ENCODE measurements around the gene CD46.
"Not testable (repeated sequence)": the region's sequence is repeated elsewhere in the genome, so short reads cannot be mapped to it uniquely, and the experiment has no call there.

Gene CD46

DNA sequence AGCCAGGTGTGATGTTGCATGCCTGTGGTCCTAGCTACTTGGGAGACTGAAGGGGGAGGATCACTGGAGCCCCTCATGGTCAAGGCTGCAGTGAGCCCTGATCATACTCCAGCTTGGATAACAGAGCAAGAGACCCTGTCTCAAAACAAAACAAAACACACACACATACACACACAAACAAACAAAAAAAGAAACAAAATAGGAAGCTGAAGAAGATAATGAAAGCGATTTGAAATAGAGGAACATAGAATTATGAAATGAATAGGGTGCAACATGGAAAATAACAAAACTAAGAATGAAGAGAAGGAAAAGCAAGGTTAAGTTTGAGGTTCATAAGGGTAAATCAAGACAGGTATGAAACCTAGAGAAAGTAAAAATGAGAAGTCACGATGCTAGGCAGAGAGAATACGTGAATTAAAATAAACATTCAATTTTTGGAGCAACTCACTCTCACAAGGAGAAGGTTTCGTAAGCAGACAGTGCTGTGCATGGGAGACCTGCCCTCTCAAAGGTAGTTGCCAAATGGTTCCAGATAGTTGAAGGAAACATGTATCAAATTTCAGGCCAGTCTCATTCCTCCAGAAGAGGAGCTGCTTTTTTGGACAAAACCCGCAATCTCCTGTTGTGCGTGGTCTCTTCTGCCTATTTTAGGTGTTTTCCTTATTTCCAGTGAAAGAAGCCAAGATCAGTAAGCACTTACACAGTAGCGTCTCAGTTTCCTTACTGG is 3.3 kb downstream of the CD46 start:
- no peak overlapping the region for H3K27ac ChIP-seq
- TF ChIP-seq, protein P1, sequence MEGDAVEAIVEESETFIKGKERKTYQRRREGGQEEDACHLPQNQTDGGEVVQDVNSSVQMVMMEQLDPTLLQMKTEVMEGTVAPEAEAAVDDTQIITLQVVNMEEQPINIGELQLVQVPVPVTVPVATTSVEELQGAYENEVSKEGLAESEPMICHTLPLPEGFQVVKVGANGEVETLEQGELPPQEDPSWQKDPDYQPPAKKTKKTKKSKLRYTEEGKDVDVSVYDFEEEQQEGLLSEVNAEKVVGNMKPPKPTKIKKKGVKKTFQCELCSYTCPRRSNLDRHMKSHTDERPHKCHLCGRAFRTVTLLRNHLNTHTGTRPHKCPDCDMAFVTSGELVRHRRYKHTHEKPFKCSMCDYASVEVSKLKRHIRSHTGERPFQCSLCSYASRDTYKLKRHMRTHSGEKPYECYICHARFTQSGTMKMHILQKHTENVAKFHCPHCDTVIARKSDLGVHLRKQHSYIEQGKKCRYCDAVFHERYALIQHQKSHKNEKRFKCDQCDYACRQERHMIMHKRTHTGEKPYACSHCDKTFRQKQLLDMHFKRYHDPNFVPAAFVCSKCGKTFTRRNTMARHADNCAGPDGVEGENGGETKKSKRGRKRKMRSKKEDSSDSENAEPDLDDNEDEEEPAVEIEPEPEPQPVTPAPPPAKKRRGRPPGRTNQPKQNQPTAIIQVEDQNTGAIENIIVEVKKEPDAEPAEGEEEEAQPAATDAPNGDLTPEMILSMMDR (IDR thresholded peaks at IDR 0.05): no peak
- H3K4me3 ChIP-seq: no peak overlapping the region
- no peak for DNase-seq (ENCODE audit: low spot score)

DNA sequence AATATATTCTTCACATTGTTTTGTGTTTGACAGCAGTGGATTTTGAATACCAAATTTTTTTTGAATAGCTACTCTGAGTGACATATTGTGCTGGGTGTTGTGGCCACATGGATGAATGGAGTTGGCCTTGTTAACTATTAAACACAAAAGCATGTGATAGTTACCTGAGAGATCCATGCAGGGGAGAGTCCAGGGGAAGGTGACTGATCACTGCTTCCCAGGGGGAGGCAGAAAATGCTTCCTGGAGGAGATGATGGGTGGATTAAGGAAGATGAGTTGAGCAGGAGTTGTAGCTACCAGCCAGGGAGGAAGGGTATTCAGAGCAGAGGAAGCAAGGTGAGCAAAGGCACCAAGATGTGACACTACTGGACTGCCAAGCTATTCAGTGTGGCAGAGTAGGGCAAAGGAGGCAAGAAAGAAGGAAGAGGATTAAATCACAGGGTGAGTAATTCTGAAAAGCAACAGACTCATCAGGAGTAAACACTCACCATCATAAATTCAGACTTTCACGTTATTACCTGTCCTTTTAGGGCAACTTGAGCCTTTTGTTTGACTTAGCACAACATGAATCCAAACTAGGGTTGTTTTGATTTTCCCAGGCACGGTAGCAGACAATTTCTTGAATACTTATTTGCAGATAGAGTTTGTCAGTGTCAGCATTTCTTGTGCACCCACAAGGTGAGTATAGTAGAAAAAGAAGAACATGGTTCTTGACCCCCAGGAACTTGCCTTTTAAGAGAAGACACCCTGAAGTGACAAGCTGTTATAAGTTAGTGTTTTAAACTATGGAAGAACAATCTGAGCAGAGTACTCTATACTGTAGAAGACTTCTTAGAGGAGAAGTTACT is 4.2 kb downstream of the CD46 start:
- TF ChIP-seq, protein P1 (IDR thresholded peaks at IDR 0.05): no peak
- Histone ChIP-seq H3K27ac (no peak overlapping the region), H3K4me3 (no peak overlapping the region)
- no peak for DNase-seq (ENCODE audit: low spot score)

DNA sequence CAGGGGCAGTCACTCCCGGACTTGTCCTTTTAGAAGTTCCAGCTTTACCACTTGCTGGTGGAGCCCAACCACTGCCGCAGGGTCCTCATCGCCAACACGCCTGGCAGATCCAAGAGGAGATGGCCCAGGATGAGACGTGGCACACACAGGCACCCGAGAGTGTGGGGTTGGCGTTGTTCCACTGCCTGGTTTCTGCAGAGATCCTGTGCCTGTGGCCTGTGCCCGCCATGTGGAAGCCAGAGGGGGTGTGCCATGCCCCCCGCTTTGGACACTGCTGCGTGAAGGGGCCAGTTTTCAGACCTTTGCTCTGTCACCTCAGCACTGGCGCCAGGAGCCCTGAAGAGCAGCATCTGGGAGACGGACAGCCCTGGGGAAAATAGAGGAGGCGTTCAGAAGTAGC is 10.8 kb downstream of the CD46 start:
- TF ChIP-seq, protein P1 (IDR thresholded peaks at IDR 0.05): no peak
- no peak for DNase-seq (ENCODE audit: low spot score)
- no peak overlapping the region for H3K27ac ChIP-seq
- no peak overlapping the region for H3K4me3 ChIP-seq

DNA sequence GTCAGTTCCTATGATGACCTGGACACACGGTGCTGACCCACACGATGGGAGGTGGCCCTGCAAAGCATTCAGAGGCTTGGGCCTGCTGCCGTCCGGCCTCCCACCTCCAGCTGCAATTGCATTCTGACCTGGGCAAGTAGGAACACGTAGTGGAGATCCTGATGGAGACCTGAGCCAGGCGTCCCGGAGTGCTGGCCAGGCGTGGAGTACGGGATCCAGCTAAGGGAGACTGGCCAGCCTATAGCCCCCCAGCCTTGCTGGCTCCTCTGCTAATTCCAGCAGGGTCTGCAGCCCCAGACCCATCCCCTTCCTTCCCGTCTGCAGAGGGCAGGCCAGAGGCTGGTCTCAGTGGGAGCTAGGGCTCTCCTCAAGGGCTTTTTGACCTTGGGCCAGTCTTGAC is 11.2 kb downstream of the CD46 start:
- H3K4me3 ChIP-seq: no peak overlapping the region
- no peak for DNase-seq (ENCODE audit: low spot score)
- H3K27ac ChIP-seq: no peak overlapping the region
- TF ChIP-seq, protein P1 (IDR thresholded peaks at IDR 0.05): no peak

DNA sequence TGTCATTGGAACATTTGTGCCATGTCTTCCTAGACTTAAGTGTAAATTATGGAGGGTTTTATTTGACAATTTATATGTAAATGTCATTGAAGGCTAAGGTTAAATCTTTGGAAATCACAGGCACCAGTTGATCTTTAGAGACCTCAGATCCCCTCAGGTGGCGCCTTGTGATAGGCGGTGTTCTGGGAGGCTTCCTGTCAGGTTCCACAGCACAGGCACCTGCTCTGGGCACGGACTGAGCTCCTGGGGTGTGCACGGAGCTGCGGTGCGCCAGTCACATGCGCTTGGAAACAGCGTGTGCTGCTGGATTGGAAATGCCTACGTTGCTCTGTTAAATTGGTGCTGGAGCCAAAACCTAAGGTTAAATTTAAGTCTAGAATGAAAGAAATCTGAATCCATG is 12.1 kb downstream of the CD46 start:
- no peak for DNase-seq (ENCODE audit: low spot score)
- Histone ChIP-seq H3K4me3 (no peak overlapping the region), H3K27ac (no peak overlapping the region)
- TF ChIP-seq, protein P1 (IDR thresholded peaks at IDR 0.05): no peak

DNA sequence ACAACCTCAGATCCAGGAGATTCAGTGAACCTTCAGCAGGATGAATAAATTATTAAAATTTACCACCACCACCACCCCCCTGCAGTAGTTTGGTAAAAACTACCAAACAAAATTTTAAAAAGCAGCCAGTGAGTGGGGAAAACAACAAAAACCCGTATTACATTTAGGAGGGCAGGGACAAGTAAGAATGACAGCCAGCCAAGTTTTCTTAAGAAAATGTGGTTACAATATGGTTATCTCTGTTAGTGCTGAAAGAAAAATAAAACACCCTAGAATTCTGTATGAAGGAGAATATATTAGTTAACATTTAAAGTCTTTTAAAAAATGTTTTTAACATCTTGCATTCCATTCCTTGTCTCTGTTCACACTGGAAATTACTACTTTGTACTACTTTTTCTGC is 14.7 kb downstream of the CD46 start:
- Histone ChIP-seq H3K4me3 (no peak overlapping the region), H3K27ac (no peak overlapping the region)
- no peak for DNase-seq (ENCODE audit: low spot score)
- TF ChIP-seq, protein P1 (IDR thresholded peaks at IDR 0.05): no peak

DNA sequence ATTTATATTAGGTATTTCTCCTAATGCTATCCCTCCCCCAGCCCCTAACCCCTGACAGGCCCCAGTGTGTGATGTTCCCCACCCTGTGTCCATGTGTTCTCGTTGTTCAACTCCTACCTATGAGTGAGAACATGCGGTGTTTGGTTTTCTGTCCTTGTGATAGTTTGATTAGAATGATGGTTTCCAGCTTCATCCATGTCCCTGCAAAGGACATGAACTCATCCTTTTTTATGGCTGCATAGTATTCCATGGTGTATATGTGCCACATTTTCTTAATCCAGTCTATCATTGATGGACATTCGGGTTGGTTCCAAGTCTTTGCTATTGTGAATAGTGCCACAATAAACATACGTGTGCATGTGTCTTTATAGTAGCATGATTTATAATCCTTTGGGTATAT is 18.7 kb downstream of the CD46 start:
- not testable (repeated sequence) for DNase-seq (ENCODE audit: low spot score); H3K27ac ChIP-seq; H3K4me3 ChIP-seq

DNA sequence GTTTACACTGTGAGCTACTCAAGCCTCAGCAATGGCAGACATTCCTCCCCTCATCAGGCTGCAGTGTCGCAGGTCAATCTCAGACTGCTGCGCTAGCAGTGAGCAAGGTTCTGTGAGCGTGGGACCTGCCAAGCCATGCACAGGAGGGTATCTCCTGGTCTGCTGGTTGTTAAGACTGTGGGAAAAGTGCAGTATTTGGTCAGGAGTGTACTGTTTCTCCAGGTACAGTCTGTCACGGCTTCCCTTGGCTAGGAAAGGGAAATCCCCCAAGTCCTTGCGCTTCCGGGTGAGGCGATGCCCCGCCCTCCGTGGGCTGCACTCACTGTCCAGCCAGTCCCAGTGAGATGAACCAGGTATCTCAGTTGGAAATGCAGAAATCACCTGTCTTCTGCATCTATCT is 24.2 kb downstream of the CD46 start:
- not testable (repeated sequence) for DNase-seq (ENCODE audit: low spot score); H3K27ac ChIP-seq; H3K4me3 ChIP-seq

DNA sequence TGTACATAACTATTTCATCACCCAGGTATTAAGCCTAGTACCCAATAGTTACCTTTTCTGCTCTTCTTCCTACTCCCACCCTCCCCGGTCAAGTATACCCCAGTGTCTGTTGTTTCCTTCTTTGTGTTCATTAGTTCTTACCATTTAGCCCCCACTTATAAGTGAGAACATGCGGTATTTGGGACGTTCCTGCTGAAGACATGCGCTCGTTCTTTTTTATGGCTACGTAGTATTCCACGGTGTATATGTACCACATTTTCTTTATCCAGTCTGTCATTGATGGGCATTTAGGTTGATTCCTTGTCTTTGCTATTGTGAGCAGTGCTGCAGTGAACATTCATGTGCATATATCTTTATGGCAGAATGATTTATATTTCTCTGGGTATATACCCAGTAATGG is 25.6 kb downstream of the CD46 start:
- H3K27ac ChIP-seq; H3K4me3 ChIP-seq; DNase-seq (ENCODE audit: low spot score): not testable (repeated sequence)

Data from coronary artery (tissue), 2 donors.